GM18507 (cell line): ENCODE measurements around the gene PIGT.

Experiments used
- DNase-seq: peaks from one replicate; pipeline ENCODE4 v3.0.0; 2011; ENCODE audit warnings: low read depth; ENCODE audit not compliant: insufficient read length; ENCODE audit errors: extremely low spot score
- FAIRE-seq: peaks from 2 replicates; lab custom pipeline; 2011; peaks lifted over from hg19 to GRCh38; lab: Jason Lieb, UNC

Gene PIGT

DNA sequence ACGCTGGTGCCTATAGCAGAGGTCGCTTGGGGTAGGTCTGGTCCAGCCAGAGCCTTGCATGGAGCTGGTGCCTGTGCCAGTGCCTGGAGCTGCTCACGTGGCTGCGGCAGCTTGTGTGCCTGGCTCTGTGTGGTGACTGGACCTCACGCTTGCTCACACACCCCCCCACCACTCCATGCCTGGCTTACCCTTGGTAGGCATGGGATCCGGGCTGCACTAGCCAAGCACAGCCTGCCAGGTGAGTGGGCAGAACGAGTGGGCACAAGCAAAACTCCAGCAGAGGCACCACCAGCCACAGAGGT, 20.9 kb upstream of the PIGT start:
- FAIRE-seq (no peak), DNase-seq (no peak)

DNA sequence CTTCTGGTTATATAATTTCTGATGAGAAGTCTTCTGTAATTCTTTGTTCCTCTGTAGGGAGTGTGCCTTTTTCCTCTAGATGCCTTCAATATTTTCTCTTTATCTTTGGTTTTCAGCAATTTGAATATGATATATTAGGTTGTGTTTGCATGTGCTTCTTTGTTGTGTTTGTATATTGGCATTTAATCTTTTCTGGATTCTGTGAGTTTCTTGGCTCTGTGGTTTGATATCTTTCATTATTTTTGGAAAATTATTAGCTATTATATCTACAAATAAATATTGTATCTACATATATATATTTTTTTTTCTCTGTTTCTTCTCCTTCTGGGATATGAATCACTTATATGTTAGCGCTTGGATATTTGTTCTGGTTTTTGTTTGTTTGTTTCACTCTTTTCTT, 16.9 kb upstream of the PIGT start:
- DNase-seq (no peak), FAIRE-seq (no peak)

DNA sequence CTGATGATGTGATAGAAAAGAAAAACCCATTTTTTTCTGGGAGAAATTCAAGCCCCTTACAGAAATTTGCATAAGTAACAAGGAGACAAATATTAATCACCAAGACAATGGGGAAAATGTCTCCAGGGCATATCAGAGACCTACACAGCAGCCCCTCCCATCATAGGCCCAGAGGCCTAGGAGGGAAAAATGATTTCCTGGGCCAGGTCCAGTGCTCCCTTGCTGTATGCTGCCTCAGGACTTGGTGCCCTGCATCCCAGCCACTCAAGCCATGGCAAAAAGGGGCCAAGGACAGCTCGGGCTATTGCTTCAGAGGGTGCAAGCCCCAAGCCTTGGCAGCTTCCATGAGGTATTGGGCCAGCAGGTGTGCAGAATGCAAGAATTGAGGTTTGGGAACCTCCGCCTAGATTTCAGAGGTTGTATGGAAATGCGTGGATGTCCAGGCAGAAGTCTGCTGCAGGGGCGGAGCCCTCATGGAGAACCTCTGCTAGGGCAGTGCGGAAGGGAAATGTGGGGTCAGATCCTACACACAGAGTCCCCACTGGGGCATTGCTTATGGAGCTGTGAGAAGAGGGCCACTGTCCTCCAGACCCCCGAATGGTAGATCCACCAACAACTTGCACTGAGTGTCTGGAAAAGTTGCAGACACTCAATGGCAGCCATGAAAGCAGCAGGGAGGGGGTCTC, 15.5 kb upstream of the PIGT start:
- DNase-seq (no peak), FAIRE-seq (no peak)

DNA sequence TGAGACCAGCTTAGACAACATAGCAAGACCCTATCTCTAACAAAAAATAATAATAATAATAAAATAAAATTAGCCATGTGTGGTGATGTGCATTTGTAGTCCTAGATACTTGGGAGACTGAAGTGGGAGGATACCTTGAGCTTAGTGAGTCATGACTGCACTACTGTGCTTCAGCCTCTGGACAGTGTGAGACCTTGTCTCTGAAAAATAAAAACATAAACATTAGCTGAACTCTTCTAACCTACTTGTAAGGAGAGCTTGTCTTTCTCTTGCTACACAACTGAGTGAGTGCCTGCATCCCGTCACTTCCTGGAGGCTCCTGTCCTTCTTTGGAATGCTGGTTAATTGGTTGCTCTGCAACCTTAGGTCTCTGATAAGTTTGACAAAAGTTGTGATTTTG, 13.0 kb upstream of the PIGT start:
- DNase-seq (no peak), FAIRE-seq (no peak)

DNA sequence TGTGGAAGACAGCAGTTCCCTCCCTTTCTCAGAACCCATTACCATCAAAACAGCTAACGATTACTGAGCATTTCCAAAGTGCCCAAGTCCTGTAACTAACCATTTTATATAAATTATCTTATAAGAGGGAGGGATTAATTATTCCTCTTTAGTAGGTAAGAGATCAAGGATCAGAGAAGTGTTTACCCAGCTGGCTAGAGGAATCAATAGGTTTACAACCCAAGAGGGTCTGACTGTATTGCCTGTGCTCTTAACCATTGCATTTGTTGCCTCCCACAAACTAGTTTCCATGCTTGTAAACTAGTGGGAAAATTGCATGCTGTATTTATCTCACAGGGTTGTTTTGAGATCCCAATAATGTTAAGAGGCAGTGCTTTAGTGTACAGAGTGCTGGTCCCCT, 11.5 kb upstream of the PIGT start:
- DNase-seq (no peak), FAIRE-seq (no peak)

DNA sequence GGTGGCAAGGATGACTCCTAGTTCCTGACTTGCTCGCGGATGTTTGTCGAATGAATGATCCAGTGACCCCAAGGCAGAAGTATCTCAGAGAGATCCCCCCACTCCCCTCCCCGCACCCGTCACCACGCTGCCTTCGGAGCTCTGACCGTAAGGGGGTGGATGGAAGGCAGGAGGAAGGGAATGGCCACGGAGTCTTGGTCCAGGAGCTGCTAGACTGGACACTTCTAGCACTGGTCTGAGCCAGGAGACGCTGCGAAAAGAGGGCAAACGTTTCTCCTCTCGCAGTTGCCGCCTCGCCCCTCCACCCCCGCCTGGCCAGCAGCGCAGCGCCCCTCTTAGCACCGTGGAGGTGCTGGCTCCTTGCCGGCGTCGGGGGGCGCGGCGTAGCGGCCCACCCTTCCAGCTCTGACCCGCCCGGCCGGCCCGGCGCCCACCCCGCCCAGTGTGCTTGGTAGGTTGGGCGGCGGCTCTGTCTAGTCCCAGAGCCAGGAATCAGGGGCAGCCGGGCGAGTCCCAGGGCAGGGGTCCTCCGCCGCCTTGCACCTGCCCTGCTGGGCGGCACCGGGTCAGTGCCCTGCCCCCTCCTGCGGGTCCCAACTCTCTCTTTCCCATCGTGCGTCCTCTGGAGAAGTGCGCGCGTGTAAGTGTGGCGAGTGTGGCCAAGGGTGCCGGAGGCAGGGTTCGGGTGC, 10.2 kb upstream of the PIGT start:
- no peak for DNase-seq
- no peak for FAIRE-seq

DNA sequence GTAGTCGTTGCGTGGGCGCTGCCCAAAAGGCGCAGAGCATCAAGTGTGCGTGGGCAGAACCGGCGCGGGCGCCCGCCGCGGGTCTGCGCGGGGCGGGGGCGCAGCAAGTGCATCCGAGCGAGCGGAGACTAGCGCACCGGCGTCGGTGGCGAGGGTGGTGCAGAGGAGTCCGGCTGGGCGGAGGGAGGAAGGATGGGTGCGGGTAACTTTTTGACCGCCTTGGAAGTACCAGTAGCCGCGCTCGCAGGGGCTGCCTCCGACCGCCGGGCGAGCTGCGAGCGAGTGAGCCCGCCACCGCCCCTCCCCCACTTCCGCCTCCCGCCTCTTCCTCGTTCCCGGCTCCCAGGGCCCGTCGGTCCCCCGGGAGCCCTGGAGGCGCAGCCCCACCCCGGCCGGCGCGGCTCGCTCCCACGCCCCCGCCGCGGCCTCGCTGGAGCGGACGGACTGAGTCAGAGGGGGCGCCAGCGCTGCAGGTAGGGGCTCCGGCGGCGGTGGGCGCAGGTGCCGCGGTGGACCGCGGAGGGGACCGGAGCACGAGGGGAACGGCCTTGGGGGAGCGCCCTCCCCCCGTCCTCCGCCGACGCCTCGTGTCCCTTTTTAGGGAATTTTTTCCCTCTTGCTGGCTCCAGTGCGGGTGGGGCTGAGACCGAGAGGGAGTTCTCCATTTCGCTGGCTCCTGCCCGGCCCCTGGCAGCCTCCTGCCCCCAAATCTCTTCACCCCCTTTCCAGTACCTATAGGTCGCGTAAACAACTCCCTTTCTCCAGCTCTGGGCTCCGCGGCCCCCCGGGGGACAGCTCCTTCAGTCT, 9.5 kb upstream of the PIGT start:
- DNase-seq (no peak), FAIRE-seq (no peak)

DNA sequence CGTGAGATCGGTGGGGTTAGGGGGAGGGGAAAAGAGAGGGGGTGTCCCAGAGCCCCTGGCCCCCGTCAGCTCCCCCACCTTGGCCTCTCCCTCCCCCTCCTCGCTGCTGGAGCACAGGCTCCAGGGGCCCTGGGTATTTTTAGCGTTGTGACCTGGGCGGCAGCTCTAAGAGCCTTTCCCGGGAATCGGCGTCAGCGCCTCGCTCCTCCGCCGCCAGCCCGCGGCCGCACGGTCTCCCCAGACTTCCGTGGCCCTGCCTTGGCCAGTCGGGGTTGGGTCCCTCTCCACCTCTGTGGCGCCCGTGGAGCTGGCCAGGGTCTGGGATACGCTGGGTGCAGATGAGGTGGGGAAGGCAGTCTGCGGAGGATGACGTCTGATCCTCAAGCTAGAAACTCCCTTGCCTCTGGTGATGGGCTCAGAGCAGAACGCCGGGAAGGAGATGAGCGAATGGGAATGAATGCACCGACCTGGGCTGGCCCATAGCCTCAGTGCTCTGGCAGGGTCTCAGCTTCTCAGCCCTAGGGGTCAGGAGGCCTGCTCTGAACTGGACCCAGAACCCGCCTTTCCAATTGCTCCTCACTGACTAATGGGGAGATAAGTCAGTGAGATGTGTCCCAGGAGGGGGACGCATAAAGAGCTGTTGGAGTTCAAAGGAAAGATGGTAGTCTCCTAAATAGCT, 8.7 kb upstream of the PIGT start:
- FAIRE-seq, result no peak
- DNase-seq, result no peak

DNA sequence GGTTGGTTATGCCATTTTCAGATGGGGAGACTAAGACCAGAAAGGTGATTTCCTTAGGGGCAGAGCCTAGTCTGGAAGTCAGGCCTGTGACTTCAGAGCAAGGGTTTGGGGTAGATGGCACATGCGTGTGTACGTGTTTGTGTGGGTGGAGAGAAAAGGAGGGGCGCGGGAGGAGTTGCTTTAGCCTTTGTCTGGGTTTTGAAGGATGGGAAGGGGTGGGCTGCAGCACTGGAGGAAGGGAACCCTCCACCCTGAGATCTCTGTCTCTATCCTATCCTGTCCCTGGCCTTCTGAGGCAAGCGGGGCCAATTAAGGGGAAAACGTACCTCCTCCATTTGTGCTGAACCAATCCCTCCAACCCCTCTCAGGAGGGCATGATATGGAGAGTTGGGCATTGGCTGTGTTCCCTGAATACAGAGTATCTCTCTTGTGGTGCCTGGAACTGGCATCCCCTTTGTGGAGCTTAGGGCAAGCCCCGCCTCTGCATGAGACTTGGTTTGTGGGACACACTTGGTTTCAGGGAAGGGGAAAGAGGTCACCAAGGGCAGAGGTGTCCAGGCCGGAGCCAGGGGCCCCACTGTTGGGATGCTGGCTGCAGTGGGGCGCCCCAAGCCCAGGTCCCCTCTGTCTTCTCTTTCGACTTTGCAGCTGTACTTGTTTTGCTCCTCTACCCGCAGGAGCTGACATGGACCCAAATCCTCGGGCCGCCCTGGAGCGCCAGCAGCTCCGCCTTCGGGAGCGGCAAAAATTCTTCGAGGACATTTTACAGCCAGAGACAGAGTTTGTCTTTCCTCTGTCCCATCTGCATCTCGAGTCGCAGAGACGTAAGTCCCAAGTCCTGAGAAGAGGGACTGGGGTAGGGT, 7.9 kb upstream of the PIGT start, which contains the start of gene DBNDD2:
TSS of gene DBNDD2 (plus strand) at position 507 of the 863 bp plus-strand sequence. CDS start at position 686, 179 bp downstream.
- DNase-seq (no peak), FAIRE-seq (no peak)

DNA sequence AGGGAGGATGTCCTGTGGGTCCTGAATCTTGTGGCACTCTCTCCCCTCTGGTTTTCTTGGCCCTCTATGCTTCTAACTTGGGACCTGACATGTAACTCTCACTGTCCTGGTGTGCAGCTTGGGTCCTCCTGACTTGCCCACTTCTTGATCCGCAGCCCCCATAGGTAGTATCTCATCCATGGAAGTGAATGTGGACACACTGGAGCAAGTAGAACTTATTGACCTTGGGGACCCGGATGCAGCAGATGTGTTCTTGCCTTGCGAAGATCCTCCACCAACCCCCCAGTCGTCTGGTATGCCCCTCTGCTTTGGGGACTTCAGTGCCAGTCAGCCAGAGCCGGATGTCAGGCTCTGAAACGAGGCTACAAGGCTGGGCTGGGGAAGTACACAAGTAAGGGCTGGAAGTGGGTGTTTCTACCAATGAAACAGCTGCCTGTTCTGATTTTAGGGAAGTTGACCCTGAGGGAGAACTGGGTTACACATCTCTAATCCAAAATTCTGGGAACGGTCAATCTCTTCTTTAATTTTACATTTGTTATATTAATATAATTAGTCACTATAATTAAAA, 7.2 kb upstream of the PIGT start:
- no peak for FAIRE-seq
- DNase-seq, result no peak

DNA sequence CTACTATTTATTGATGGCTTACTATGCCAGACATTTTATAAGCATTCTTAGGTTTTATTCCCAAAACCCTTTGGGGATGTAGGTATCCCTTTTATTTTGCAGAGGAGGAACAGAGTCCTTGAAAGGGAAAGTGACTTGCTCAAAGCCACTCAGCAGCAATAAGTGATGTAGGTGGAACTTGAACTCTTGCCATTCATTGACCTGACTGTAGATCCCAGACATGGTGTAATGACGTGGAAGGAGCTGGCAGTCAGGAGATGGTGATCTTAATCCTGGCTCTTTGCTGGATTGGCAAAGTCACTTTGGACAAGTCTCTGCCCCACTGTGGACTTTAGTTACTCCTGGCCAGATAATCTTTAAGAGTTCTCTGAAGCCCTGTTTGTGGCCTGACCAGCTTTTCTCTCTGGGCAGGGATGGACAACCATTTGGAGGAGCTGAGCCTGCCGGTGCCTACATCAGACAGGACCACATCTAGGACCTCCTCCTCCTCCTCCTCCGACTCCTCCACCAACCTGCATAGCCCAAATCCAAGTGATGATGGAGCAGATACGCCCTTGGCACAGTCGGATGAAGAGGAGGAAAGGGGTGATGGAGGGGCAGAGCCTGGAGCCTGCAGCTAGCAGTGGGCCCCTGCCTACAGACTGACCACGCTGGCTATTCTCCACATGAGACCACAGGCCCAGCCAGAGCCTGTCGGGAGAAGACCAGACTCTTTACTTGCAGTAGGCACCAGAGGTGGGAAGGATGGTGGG, 6.2 kb upstream of the PIGT start:
- FAIRE-seq, result no peak

DNA sequence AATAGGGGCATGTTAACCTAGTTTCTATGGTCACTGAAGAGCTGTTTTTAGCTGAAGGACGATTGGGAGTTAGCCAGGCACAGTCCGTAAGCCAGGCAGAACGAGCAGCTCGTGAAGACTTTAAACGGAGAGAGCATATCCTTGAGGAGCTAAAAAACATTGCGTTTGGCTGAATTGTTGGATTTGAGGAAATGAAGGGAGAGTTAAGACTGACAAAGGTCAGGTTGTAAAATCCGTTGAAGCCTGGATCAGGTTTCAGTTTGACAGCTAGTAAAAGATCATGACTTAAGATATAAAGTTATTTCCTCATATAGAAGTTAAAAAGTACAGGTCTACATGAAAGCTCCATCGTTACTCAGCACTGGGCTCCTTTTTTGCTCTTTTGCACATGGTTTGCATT, 5.1 kb upstream of the PIGT start:
- FAIRE-seq, result no peak

More for the DNA sequence above, 6.2 kb upstream of the PIGT start:
- DNase-seq, result no peak

DNA sequence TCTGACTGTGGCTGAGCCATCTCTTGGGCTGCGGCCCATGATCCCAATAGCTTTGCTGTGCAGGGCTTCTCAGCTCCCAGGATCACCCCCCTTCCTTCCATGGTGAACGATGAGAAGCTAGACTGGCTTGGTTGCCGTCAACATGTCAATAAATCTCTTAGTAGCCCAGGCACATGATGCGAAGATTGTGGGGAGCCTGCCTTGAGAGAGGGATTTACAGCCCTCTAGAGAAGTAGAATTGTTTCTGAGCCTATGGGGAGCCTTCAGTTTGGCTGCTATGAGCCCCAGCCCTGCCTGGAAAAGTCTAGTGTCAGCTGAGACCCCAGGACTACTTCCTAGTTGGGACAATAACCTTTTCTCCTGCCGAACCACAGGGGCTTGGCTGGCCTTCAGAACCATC, 3.3 kb upstream of the PIGT start:
- FAIRE-seq, result no peak
- no peak for DNase-seq

More for the DNA sequence above, 5.1 kb upstream of the PIGT start:
- DNase-seq, result no peak

DNA sequence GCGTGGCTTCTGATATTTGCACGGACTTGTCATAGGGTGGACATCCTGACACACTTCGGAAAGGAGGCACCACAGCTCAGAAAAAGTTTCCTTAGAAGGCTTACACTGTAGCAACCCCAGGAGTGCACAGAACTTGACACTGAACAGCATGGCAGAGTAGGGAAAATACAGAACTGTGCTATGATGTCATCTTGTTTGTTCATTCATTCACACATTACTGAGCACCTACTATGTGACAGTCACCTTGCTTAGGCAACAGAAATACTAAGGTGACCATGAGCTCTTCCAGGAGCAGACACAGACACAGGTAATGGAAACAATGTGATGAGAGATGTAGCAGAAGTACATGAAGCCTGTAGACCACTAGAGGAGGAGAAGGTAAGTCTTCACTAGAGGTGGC, 2.5 kb upstream of the PIGT start:
- FAIRE-seq, result no peak
- DNase-seq, result no peak

DNA sequence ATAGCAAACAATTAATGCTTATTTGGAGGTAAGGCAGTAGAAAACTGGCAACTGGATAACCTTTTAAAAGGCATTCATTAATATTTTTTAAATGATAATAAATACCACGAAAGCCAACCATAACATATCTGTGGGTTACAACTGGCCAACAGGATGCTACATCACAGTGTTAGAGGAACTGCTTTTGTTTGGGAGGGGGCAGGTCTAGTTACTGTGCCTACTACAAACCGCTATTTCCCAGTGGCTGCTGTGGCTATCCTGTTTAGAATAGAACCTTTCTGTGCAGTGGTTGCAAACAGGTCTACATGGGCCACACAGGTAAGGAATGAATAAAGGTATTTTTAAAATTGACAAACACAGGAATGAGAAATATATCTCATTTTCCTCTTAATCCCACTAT, 976 bp downstream of the PIGT start:
- no peak for DNase-seq

DNA sequence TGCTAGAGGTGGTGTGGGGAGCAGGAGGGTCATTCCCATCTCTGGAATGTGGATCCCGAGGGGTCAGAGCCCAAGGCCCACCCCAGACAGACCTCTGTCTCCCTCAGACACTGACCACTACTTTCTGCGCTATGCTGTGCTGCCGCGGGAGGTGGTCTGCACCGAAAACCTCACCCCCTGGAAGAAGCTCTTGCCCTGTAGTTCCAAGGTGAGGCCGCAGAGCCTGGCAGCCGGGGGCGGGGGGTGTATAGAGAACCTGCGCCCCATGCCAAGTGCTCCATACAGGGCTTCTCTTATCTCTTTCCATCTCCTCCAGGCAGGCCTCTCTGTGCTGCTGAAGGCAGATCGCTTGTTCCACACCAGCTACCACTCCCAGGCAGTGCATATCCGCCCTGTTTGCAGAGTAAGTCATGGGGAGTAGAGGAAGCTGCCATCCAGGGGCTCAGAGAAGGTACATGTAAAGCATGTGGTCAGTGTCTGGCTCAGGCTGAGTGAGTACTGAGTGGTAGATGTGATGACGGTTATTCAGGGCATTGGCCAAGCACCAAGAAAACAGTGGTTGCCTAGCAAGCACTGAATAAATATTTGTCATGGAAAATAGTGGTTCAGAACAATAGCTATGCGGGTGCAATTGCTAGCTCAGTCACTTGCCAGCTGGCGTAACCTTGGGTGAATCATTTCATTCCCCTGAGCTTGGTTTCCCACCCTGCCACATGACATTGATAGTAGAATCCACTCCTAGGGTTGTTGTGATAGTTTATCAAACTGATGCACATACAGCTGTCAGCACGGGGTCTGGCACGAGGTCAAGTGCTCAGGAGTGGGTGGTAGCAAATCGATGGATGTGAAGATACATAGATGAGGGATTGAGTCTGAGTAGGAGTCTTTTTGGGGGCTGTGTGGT, 3.5 kb downstream of the PIGT start:
- DNase-seq (no peak), FAIRE-seq (peak; percentile 76)

More for the DNA sequence above, 976 bp downstream of the PIGT start:
- FAIRE-seq, result no peak

DNA sequence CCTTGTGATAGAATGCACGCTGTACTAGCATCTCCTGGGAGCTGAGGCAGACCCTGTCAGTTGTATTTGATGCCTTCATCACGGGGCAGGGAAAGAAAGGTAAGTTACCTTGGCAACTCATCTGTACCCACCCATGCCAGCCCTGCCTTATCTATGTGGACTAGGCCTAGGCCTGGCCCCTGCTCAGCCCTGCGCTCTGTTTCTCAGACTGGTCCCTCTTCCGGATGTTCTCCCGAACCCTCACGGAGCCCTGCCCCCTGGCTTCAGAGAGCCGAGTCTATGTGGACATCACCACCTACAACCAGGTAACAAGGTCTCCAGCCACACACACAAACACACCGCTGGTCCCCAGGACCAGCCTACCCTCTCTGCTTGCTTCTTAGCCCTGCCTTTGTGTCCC, 4.2 kb downstream of the PIGT start:
- no peak for FAIRE-seq

More for the DNA sequence above, 4.2 kb downstream of the PIGT start:
- no peak for DNase-seq
